Measurements from ENCODE around the gene S100A13.
A peak's percentile ranks its signal among the peaks of the same experiment; 100 is the strongest.
"Not testable (repeated sequence)": the region's sequence is repeated elsewhere in the genome, so short reads cannot be mapped to it uniquely, and the experiment has no call there.

The S100A13 gene

DNA sequence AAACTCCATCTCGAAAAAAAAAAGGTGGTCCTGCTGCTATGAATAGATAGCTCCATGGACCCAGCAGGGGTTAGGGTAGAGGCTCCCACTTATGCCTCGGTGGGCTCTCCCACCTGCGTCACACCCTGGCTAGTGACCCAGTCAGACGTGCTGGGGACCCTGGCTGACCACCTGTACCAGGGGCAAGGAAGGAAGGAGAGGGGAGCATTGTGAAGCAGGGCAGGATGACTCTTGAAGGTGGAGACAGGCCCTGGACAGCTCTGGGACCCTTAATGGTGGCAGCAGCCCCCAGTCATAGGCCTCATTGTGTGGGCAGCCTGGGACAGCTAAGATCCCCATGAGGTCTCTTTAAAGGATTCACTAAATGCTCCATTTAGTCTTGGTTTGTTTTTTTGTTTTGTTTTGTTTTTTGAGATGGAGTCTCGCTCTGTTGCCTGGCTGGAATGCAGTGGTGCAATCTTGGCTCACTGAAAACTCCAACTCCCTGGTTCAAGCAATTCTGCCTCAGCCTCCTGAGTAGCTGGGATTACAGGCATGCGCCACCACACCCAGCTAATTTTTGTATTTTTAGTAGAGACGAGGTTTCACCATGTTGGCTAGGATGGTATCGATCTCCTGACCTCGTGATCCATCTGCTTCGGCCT lies 20.8 kb upstream of the S100A13 start:
- DNase-seq (ENCODE audit: low read depth), result no peak

DNA sequence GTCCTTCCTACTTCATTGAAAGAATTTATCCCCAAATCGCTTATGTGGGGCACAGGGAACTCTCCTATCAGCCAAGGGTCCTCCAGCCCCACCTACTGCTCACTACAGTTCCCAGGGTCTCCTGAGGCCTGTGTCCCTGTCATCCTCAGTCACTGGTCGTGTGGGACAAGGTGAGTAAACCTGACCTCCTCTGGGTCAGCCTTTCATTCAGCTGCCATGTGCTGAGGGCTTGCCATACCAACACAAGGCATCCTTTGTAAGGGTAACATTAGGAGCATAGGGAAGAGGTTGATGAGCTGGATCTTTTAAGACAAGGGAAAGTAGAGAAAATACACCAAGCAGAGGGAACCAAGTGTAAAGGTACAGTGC lies 20.0 kb upstream of the S100A13 start:
- DNase-seq (ENCODE audit: low read depth), result peak; percentile 10

DNA sequence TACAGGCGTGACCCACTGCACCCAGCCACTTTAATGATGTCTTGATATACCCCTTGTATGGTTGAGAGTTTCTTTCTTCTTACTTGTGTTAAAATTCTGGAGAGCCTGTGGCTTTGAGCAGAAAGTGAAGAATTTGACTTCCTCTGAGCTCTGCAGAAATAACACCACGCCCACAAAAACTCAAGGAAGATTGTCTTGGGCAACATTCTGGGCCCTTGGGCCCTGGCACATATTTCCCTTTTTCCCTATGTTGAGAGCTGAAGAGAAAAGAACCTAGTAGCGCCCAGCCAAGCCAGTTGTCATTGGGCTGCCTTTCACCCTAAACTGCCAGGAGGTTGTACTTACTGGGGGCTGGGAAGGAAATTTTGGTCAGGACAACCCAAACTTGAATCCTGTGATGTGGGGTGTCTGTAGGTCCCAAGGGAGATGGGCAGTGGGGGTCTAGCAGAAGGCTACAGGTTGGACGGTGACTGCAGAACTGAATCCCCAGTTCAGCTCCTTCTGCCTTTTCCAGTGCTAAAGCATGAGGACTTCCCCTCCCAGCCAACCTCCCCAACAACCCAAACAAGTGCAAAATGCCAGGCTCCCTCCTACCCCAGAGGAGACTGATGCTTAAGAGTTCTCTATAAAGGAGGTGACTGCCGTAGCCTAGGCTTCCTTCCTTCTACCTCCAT lies 19.5 kb upstream of the S100A13 start:
- DNase-seq (ENCODE audit: low read depth), result no peak

DNA sequence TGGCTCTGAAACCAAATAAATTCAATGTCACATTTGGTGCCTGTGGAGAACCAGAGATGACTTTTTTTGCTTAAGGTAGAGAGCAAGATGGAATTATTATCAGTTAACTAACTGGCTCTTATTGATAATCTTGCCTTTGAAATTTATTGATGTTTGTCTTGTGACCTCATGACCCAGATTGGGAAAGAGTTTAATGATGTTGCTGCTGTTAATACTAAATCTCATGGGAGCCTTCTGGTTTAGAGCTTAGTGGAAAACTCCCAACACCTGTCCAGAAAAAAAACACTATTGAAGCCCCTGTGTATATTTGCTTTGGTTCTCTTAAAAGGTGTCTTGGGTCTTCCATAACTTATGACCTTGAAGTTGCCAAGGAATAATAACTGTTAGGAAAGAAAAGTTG lies 16.5 kb upstream of the S100A13 start:
- no peak for DNase-seq (ENCODE audit: low read depth)

DNA sequence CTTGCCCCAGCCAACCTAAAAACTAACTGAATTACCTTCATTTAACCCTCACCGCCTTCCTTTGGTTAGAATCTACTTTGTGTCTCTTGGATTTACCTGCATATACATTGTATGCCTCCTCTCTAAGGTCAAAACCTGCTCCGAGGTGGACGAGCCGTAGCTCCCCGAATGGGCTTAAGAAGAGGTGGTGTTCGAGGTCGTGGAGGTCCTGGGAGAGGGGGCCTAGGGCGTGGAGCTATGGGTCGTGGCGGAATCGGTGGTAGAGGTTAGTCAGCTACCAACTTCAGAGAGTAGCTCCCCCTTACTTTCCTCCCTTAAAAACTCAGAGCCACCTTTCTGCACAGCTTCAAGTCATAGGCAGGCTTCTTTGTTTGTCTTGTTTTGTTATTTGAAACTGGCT lies 15.8 kb upstream of the S100A13 start:
- DNase-seq (ENCODE audit: low read depth), result no peak

DNA sequence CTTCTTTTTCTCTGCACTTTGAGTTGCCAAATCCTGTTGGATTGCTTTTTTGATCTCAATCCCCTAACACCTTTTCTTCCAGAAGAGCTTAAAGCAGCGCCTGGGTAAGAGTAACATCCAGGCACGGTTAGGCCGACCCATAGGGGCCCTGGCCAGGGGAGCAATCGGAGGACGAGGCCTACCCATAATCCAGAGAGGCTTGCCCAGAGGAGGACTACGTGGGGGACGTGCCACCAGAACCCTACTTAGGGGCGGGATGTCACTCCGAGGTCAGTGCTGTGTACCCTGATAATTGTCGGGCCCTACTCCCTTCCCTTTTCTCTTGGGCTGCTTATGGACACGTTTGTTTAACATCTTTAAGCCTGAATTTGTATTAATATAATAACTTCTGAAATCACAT lies 14.9 kb upstream of the S100A13 start:
- DNase-seq (ENCODE audit: low read depth), result no peak

DNA sequence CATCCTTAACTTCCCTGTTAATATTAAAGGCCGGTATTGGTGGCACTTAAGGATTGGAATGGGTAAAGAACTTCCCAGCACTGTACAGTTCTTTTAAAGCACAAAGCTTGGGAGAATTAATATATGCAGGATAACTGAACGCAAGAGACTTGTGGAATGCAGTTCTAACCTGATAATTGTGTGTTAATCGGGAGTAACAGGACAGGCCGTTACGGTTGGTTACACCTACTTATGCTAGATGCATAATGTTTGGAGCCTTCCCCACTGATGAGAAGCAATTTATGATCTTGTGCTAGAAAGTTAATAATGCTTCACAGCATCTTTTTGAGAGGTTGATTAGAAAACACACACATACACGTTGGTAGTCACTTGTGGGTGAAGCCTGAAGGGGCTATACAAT lies 13.6 kb upstream of the S100A13 start:
- DNase-seq (ENCODE audit: low read depth), result no peak

DNA sequence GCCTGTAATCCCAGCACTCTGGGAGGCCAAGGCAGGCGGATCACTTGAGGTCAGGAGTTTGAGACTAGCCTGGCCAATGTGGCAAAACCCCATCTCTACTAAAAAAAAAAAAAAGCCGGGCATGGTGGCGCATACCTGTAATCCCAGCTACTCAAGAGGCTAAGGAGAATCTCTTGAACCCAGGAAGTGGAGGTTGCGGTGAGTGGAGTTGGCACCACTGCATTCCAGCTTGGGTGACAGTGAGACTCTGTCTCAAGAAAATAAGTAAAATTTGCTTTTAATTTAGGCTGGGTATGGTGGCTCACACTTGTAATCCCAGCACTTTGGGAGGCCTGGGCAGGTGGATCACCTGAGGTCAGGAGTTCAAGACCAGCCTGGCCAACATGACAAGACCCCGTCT lies 12.9 kb upstream of the S100A13 start:
- not testable (repeated sequence) for DNase-seq (ENCODE audit: low read depth)

DNA sequence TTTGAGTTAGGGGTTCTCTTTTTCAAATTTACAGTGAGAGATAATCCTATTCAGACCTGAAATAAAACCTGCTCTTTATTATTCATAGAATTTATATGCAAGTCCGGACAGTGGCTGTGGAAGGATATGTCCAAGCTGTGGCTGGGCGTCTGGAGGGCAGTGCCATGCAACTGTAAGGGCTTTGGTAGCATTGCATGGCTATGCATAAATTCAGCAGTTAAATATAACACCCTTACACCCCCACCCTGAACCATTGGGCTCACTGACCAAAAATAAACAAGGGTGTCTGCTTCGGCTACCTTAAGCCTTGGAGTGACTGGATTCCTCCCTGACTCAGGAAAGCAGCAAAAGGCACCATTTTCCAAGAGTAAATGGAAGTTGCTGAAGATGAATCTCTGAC lies 12.0 kb upstream of the S100A13 start:
- DNase-seq (ENCODE audit: low read depth), result no peak

DNA sequence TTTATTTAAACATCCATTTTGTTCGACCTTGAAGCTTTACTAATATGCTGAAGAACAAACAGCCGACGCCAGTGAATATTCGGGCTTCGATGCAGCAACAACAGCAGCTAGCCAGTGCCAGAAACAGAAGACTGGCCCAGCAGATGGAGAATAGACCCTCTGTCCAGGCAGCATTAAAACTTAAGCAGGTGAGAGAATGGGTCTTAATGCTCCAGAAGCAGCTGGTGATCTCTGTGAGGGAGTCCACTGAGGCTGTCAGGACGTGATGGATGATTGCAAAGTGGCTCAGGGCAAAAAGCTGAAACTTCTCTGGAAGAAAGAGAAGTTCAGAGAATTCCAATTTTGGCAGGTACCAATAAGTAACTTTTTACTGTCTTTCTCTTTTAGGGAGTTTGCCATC lies 11.0 kb upstream of the S100A13 start:
- no peak for DNase-seq (ENCODE audit: low read depth)

DNA sequence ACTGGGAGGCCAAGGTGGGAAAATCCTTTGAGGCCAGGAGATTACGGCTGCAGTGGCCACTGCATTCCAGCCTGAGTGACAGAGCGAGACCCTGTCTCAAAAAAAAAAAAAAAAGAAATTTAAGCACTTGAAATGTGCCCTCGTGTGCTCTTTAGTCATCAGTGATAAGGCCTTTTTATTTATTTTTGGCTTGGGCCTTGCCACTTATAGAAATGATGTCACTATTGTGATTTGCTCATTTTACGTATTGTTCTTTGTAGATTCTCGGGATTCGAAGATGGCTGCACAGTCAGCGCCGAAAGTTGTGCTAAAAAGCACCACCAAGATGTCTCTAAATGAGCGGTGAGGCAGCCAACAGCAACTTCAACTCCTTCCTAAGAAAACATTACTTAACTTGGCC lies 9.0 kb upstream of the S100A13 start:
- no peak for DNase-seq (ENCODE audit: low read depth)

DNA sequence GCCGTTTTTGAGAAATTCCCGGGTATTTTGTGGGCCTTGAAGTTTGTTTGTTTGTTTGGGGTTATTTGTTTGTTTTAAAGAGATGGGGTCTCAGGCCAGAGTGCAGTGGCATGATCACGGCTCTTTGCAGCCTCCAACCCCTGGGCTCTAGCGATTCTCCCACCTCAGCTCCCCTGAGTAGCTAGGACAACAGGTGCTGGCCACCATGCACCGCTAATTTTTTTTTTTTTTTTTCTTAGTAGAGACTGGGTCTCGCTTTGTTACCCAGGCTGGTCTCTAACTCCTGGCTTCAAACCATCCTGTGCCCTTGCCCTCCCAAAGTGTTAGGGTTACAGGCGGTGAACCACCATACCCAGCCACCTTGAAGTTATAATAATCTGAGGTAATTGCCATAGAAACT lies 8.6 kb upstream of the S100A13 start:
- no peak for DNase-seq (ENCODE audit: low read depth)

DNA sequence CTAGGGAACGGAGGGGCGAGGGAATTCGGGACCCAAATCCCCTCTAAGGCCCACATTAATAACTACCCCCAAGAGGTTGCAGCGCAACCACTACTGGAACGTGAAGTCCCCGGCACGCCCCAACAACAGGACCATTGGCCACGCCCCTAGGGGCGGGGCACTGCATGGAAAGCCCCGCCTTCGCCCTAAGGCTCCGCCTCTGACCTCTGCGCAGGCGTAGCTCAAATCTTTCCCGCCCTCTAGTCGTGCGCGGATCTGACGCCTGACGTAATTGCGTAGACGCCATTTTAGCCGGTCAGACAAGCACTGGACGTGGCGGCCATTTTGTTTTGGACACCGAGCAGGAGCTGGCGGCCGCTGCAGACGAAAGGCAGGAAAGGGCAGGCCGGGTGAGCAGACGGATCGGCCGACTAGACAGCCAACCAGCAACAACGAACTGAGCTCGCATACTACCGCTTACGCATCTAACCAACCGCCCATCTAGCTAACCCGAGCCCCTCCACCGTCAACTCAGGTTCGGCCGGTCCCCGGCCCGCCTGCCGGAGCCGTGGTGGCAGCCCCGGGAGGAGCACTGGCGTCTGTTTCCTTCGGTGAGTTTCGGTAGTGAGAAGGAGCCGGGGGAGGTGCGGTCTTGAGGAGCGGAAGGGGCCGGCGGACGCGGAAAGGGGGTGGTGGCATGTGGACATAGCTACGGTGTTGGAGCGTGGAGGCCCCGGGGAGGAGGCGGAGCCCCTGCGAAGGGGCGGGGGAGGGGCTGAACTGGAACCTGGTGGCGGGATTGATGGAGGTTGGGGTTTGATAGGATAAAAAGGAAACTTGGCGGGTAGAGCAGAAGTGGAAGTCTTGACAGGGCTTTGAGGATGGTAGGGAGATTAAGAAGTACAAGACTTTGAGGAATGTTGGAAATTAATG lies 6.7 kb upstream of the S100A13 start, which contains the start of gene CHTOP:
Gene CHTOP (plus strand): TSS at position 313 of the 912 bp plus-strand sequence. CDS start 2,523 bp downstream, outside the sequence.
- peak; percentile 98 for DNase-seq (ENCODE audit: low read depth)

DNA sequence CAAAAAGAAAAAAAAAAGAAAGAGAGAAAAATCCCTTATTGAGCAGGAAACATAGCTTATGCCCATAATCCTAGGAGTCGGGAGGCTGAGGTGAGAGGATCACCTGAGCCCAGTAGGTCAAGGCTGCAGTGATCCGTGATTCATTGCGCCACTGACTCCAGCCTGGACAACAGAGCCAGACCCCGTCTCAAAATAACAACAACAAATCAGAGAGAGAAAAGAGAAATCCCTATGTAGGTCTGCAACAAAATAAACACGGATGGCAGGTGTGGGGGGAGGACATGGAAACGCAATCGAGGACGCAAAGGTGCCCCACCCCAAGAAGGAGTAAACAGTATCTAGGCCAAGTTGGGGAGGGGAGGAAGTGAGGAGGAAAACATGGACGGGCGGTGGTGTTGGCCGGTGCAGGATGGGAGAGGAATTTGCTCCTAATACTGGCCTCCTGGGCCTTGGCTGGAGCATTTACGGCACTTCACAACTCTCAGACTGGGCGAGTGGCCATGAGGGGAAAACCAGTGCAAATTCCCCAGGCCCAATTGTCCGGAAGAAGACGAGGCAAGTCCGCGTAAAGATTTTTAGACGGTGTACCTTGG lies 6.0 kb upstream of the S100A13 start:
- DNase-seq (ENCODE audit: low read depth), result peak; percentile 13

DNA sequence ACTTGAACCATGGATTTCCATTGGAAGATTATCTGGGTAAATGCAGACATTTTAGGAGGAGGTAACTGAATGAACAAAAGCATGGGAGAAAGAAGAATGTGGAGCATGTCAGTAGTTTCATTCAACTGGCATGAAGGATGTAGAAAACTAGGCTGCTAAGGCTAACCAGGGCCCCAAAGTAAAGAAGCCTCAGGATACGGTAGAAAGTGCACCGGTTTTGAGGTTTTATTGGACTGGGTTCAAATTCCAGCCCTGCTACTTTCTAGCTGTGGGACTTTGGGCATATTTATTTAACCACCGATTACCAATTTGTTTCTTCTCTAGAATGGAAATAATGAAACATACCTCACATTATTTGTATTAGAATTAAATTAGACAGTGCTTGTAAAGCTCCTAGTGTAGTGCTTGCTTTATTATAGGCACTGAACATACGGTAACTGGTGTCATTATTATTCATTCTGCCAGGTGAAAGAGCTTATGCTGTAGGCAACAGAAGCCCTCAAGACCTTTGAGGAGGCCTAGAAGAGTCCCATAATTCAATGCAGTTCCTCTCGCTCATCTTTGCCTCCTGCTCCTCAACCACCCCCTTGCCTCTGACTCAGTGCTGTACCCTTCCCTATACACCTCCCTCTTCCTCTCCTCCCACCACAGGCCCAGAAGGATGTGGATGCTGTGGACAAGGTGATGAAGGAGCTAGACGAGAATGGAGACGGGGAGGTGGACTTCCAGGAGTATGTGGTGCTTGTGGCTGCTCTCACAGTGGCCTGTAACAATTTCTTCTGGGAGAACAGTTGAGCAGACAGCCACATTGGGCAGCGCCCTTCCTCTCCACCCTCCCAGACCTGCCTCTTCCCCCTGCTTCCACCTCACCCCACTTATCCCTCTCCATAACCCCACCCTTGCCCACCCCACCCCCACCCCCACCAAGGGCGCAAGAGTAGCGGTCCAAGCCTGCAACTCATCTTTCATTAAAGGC lies 4.0 kb upstream of the S100A13 start:
- DNase-seq (ENCODE audit: low read depth), result peak; percentile 66

DNA sequence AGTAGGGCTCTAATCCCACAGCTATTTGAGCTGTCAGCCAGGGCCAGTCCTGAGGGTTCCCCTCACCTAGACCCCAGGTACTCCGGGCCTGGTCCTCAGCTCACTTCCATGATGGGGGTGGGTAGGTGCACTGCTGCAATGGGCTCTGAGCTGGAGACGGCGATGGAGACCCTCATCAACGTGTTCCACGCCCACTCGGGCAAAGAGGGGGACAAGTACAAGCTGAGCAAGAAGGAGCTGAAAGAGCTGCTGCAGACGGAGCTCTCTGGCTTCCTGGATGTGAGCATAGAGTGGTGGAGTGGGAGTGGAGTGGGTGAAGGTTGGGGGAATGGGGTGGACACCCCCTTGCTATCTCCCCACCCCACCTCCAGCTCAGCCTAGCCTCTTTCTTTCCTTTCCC lies 3.1 kb upstream of the S100A13 start:
- DNase-seq (ENCODE audit: low read depth), result no peak

DNA sequence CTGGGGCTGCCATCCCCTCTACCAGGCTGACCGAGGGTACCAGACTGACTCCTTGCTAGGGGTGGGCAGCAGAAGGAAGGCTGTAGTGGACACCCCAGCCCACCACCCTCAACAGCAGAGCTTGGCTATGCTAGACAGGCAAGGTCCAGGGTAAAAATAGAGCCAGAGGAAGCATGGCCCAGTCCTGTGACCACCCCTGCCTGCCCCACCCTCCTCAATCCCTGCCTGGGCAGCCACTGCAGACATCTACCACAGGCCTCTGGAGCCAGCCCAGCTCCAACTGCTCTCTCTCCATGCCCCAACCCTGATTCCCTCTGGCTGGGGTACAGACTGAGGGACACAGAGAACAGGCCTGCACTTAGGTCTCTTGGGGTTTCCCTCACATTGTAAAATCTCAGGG lies 2.7 kb upstream of the S100A13 start:
- no peak for DNase-seq (ENCODE audit: low read depth)

DNA sequence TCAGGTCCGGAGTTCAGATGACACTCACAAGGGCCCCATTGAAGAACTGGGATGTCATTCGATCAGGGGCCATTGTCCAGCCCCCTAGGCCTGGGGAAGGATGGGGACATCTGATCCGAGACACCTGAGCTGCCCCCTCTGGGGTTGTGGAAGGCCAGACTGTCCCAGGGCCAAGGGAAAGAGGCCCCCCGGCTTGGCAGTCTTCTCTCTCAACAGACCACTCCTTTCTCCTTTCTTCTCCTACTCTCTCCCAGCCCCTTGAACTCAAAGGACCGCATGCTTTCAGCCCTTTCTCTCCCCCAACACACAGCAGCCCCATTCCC lies 2.0 kb upstream of the S100A13 start:
- DNase-seq (ENCODE audit: low read depth), result no peak

DNA sequence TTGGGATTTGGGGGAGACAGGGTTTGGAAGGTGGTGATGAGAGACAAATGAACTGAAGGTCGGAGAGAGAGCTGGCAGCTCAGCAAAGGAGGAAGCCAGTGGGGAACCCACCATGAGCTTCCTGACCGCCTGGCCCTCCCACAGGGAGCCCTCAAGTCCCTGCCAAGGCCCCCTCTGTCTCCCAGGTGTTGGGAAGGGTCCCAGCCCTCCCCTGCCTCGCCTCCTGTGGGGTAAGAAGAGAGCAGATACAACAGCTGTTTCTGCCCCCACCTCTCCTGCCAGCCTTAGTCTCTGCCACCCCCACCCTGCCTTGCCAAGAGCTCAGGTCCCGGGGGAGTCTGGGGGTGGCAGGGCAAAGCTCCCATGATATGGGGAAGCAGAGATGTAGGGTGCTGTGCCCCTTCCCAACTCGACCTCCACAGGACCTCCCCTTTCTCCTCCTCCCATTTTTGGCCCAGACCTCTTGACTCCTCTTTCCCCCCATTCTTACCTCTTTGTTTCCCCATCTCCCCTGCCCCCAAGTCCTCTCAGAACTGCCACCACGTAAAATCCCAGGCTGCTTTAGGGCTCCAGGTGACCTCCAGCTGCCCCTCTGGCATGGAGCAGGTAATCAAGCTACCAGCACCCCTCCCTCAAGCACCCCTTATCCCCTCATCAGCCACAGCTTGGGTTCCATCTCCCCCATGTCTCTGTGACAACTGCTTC lies 1.5 kb upstream of the S100A13 start:
- no peak for DNase-seq (ENCODE audit: low read depth)

DNA sequence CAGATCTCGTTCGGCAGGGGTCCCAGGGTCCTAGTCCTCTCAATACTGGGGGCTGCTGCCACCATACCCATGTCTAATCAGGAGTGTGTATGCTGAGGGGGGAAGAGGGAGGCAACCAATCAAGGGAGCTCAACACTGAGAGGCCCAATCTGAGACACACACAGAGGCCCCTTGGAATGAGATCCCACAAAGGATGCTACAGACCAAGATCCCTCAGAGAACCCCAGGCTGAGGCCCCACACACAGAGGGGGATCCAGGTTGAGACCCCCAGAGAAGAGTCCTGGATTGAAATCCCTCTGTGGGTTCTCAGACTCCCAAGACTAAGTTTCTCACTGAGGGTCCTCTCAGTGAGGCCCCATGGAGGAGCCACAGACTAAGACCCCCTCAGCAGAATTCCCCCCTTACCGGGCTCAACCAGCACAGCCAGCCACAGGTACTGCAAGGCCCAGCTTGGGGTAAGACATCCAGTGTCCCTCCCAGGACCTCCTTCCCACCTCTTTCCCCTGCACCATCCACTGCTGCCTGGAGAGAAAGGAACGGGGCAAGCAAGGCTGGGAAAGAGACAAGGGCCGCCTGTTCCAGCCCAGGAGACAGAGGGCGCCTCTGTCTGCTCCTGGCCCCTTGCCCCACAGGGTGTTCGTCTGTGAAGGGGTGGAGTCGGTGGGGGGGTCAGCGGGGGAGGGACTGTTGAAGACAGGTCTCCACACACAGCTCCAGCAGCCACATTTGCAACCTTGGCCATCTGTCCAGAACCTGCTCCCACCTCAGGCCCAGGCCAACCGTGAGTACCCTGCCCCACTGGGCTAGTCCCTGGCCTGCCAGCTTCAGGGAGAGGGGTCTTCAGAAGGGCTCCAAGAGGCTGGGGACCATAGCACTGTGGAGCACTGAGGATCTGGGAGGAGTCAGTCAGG lies 666 bp upstream of the S100A13 start, which contains the start of gene S100A1:
Gene S100A1 (plus strand): TSS at position 720 of the 912 bp plus-strand sequence. CDS start 2,088 bp downstream, outside the sequence.
- DNase-seq (ENCODE audit: low read depth), result no peak
